Activated CD4-positive, alpha-beta T cell treated with anti-CD3 and anti-CD28 coated beads for 24 hours (primary cell): ENCODE data around the gene CRB3.
"Not testable (repeated sequence)": the region's sequence is repeated elsewhere in the genome, so short reads cannot be mapped to it uniquely, and the experiment has no call there.

Experiments
- DNase-seq, 2 donors: peaks; one replicate each; pipeline ENCODE4 v3.0.0-alpha.2; 2020; ENCODE audit warnings: low read depth in 2 of 2

The CRB3 gene

DNA sequence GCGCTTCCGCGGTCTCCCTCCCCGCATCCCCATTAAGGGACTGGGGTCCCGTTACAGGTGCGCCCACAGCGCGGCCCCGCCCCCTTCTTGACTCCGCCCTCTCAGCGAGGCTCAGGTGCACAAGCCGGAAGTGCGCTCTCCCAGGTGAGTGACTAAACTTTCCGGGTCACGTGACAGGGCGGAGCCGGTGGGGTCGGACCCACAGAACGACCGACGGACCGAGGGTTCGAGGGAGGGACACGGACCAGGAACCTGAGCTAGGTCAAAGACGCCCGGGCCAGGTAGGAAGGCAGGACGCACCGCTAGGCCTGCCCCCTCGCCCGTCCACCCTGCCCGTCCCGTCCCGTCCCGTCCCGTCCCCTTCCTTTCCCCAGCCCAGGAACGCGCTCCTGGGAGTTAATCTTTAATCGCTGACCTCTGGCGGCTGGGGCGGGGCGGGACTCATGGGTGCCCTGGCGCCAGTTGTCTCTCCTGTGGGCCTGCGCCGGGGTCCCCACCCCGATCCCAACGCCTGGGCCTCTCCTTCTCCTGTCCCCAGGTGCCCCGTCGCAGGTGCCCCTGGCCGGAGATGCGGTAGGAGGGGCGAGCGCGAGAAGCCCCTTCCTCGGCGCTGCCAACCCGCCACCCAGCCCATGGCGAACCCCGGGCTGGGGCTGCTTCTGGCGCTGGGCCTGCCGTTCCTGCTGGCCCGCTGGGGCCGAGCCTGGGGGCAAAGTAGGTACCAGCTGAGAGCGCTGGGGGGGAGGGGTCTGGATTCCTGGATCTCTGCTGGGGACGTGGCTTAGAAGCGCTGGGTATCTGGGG, at the start of gene CRB3:
Gene CRB3 (plus strand): TSS at position 202 of the 804 bp plus-strand sequence. CDS start 431 bp downstream, at position 633.
- DNase-seq = no peak

DNA sequence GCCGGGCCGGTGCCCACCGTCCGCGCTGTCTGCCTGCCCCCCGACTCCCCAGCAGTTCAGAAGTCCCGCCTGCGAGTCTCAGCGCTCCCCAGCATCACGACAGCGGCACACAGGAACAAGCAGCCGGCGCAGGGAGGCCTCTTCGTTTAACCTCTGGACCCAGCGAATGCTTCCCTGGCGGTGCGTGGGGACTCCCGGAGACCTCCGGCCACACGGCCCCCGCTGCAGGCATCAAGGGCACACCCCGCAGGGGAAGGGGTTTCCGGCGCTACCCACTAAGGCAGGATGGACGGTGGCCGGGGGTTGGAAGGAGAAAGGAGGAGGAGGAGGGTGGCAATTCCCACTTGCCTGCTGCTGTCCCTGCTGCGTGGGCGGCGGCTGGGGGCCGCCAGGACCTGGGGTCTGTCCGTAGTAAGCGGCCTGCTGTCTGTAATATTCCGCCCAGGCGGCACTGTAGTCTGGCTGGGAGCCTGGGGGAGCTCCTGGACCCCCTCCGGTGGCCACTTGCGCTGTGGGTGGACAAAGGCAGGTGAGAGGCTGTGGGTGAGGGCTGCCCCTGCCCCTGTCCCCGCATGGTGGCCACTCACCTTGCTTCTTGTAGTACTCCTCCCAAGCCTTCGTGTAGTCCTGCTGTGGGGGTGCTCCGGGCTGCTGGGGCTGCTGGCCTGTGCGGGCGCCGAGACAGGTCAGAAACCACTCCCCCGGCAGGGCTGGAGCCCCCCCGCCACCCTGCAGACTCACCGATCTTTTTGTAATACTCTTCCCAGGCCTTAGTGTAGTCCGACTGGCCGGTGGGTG, 49.1 kb upstream of the CRB3 start:
- DNase-seq = no peak

- no peak for DNase-seq
These were observed 48.4 kb upstream of the CRB3 start for GRCh38 chr19:6415591-6416190.

DNA sequence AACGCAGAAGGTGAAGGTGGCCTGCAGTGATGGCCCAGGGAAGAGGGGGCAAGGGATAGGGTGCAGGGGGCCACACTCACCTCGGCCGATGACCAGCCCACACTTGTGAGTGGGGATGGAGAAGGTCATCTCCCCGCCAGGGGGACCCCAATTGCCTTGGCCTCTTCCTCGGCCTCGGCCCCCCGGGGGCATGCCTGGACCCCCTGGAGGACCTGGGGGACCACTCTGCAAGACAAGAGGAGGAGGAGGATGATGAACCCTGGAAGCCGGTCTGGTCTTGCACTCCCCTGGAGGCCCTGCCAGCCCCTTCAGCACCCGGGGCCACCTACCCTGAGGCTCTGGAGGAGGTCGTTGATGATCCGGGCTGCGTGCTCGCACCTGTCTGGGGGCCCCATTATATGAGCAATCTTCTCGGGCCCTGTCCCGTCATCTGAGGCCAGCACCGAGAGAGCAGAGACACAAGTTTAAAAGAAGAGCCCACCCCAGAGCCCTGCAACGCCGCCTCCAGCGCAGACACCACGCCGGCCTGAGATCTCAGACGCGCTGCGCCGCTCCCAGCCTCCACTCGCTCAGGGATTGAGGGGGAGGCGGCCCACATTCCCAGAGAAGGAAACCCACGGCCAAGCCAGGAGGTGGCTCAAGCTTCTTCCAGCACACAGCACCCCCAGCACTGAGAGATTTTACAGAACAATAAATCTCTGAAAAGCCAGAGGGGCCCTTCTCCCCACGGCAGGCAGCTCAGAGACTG, 47.2 kb upstream of the CRB3 start:
- DNase-seq = no peak

DNA sequence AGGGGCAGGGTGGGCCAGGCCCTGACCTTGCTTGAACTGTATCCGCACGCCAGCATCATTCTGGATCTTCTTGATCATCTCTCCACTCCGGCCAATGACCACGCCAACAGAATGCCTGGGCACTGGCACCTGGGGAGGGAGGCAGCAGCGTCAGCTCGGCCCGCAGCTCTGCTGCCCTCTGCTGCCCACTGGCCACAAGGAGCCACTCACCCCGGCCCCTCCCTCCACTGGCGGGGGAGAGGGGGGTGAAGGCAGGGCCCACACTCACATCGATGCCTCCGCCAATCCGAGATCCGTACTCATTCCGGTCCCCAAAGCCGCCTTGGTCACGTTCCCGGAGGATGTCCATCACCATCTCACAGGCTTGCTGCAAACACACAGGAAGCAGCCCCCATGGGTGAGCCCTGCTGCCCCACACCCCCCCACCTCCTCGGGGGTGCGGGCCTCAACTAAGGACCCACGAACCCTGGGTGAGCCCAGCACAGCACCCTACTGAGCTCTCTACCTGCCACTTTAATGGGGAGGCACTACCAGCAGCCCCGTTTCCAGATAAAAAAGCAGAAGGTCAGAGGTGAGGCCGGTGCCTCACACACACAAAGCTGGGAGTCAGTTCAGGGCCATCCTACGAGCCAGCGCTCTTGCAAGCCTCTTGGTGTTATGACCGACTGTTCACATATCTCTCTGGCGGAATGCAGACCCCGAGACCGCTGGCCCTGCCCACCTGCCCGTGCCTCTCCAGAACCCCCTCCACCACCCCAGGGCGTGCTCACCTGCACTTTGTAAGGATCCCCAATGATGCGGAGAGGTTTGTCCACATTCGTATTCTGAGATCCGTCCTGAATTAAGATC, 46.1 kb upstream of the CRB3 start:
- no peak for DNase-seq

DNA sequence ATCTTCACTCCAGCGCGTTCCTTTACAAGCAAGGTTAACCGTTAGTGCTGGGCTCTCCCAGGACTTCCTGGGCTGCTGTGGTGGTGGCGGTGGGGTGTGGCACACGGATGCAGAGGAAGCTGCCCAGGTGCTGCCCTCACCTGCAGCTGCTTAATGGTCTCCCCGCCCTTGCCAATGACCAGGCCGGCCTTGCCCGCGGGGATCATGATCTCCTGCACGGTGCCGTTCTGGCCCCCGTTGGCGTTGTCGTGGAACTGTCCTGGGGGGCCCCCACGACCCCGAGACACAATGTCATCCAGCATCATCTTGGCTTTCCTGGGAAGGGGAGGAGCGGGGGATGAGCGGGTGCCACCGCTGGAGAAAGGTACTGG, 45.5 kb upstream of the CRB3 start:
- no peak for DNase-seq

- no peak for DNase-seq
These were observed 42.7 kb upstream of the CRB3 start for GRCh38 chr19:6421075-6422014.

- no peak for DNase-seq
These were observed 40.4 kb upstream of the CRB3 start for GRCh38 chr19:6423499-6424194.

GRCh38 chr19:6424195-6424938, 39.7 kb upstream of the CRB3 start, which contains the start of gene KHSRP:
TSS of gene KHSRP (minus strand) at chr19:6424811. CDS start at chr19:6424701, 110 bp downstream.
- peak in 1 of 2 donors; percentile 26 for DNase-seq

DNA sequence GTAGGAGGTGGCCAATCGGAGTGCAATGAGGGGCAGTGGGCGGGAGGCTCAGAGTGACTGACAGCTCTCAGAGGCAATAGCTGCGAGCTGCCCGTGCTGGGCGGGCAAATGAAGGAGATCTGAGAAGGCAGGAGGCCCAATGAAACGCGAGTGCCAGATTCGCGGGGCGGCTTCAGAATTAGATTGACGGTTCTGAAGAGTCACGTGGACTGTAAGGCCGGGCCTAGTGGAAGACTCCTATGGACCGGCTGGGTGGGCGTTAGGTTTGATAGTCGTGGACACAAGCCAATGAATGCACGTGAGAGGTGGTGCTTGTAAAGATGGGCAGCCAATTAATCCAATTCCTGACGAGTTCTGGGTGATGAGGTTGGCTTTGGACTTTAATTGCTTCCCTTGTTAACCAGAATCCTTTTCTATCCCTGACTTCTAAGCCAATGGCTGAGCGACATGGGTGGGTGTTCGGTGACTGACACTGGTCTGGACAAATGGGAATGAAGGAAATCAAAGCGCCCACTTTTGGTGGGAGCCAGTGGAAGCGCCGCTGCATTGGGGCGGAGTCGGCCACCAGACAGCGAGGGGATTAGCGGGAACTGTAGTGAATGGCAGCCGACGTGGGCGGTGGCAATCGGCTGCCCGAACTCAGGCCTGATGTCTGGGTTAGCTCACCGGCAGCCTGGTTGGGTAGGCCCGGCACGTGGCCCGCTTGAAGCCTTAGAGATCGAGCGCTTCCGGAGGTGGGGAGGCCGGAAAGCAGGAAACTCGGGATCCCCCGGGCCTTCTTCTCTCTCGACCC, 38.9 kb upstream of the CRB3 start:
- DNase-seq = peak; percentile 98

- no peak for DNase-seq
These were observed 38.1 kb upstream of the CRB3 start for GRCh38 chr19:6425732-6426620.

DNA sequence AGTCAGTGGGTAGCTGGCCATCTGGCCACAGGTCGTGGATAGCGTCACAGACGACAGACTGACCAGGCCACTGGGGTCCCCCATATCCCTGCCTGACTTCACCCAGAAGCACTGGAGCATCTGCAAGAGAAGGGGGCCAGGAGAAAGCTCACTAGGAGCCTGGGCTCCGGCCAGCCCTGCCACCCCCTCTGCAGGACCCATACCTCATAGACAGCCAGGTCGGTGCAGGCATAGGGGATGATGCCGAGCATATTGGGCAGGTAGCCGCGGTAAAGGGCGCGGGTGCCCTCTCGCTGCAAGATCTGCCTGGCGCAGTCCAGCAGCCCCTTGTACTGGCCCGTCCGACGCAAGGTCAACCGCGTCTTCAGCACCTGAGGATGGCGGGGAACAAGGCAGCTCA, 36.9 kb upstream of the CRB3 start:
- no peak for DNase-seq

- DNase-seq = not testable (repeated sequence)
These were observed 35.2 kb upstream of the CRB3 start for GRCh38 chr19:6428692-6429418.

DNA sequence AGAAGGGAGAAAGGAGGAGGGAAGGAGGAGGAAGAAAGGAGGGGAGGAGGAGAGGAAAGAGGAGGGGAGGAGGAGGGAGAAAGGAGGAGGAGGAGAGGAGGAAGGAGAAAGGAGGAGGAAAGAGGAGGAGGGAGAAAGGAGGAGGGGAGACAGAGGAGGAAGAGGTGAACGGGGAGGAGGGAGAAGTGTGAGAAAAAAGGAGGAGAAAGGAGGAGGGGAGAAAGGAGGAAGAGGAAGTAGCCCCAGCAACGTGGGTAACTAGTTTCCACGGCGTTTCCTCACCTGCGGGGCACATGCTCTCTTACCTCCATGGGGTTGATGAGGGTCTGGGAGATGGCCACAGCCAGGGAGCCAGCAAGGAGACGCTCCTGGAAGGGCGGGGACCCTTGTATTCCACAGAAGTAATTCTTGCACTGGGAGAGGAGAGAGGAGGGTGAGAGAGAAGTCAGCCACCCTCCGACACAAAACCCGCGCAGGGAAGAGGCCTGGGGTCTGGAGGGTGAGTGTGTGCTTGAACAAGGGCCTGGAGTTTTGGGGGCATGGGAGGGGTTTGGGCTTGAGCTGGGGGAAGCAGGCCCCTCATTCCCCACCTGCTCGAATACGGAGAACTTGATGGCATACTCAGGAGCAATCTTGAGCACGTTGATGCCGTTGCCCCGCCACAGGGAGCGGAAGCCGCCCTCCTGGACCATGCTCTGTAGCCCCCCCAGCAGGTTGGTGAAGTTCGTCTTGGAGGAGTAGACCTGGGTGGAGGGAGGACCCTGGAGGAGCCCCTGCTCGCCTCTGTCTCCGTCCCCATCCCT, 34.5 kb upstream of the CRB3 start:
- no peak for DNase-seq

- no peak for DNase-seq
These were observed 32.2 kb upstream of the CRB3 start for GRCh38 chr19:6431891-6432290.
